Stromal cell of bone marrow (primary cell): ENCODE measurements around the gene ALG5.
A peak's percentile ranks its signal among the peaks of the same experiment; 100 is the strongest.

Source experiments
- DNase-seq: peaks from one replicate; pipeline ENCODE4 v3.0.0-alpha.2; 2012; ENCODE audit warnings: low read depth

Gene ALG5

GRCh38 chr13:36979361-36980050 lies 19.6 kb downstream of the ALG5 start:
- DNase-seq: no peak

DNA sequence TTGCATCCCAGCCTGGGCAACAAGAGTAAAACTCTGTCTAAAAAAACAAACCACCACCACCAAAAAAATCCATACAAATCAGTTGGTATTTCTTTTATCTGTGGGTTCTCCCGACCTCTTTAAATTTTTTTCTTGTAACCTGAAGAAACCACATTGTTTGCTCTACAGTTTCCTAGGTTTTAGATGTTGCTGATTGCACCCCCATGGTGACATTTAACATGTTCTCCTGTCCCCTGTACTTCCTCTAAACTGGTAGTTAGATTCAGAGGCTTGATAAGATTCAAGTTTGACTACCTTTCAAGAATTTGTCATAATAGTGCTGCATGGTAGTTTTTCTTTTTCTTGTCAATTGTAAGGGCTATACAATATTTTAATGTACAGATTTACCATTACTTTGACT lies 24.0 kb downstream of the ALG5 start:
- DNase-seq: no peak

DNA sequence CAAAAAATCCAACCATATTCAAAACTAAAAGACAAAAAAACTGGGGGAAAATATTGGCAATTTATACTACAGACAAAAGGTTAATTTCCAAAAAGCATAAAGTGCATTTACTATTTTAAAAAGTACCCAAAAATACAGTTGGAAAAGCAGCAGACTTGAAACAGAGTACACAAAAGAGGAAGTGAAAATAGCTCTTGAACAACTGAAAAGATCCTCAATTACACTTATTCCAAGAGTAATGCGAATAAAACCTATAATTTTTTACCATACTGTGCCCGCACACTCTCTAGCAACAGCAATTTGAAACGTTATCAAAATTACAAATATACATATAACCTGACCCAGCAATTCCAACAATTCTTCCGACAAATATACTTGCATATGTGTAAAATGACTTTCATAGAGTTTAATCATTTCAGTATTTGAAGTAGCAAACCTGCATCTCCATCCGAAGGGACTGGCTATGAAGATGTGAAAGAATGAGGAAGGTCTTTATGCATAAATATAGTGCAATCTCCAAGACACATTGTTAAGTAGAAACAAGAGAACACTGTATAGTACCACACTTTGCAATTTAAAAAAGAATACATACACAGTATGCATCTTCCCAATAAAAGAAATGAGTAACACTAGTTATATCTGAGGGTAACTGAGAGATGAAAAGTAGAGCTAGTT lies 25.4 kb downstream of the ALG5 start:
- no peak for DNase-seq

DNA sequence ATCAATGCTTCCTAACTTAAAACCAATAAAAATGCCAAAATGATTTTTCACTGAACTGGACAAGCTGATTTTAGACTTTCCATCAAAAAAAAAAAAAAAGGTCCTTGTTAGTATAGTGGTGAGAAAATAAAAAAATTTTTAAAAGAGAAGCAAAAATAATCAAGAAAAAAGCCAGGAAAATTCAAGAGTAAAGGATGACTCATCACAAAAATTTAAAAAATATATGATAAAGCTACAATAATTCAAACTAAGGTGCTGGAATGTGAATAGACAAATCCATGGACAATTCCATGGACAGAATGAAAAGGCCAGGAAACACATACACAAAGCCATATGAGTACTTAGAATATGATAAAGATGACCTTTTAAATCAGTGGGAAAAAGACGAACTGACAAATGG lies 26.1 kb downstream of the ALG5 start:
- no peak for DNase-seq

- no peak for DNase-seq
Observed at GRCh38 chr13:36966404-36966803, 32.7 kb downstream of the ALG5 start.

DNA sequence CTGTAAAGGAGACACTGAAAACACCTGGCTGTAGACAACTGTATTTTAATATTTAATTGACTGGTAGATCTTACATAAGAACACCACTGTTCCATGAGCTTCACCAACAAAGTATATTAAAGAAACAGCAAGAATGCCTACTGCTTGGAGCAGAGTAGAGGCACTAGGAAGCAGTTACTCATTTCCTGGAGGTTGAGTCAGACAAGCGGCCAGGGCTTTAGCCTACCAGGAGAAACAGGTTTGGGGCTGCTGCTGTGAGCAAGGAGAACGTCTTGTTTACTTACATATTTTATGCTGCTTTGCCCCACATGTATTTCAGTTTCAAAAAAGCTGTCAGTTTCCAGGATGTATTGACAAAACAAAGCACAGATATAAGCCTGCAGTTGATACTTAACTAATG lies 33.4 kb downstream of the ALG5 start:
- DNase-seq: peak; percentile 69

GRCh38 chr13:36959456-36960116 lies 39.6 kb downstream of the ALG5 start:
- peak; percentile 54 for DNase-seq

DNA sequence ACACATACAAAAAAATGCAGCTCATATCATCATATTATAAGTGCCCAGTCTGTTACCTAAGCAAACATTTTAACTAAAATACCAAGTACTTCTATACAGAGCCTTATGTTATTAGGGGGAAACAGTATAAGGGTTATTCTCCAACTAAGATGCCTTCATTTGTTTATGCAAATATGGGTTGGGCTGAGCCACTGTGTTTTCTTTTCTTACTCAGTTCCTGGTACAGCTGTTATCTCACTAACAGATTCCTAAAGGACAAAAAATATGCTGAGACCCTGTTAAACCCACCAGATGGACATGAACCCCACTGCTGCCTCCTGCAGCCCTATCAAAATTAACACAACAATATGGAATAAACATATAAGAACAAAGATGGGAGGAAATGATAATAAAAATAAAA lies 44.6 kb downstream of the ALG5 start:
- DNase-seq: no peak

GRCh38 chr13:36950920-36951319 lies 48.2 kb downstream of the ALG5 start:
- no peak for DNase-seq

DNA sequence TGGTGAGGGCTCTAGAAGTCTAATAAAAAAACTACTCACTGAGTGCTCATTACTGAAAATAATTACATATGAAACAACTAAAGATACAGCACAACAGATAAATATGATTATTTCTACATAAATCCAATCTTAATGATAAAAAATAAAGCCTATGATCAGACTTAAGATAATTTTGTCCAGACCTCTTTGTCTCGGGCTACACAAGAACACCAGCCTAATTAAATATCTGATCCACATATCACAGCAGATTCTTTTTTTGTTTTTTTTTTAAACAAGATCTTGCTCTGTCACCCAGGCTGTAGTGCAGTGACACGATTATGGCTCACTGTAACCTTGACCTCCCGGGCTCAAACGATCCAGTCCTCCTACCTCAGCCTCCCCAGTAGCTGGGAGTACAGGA lies 48.8 kb downstream of the ALG5 start:
- no peak for DNase-seq

DNA sequence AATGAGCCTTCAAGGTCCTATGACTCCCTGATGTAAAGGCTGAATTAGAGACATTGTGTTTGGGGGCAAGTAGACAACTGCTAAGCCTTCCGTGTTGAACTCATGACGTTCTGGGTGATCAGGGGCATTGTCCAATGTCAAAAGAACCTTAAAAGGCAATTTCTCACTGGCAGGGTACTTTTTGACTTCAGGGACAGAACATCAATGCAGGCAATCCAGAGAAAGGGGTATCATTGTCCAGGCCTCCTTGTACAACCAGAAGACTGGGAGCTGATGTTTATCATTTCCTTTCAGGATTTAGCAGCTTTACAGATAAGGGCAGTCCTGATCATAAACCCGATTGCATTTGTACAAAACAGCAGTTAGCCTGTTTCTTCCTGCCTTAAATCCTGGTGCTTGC lies 54.1 kb downstream of the ALG5 start:
- DNase-seq: no peak

GRCh38 chr13:36925603-36926002 lies 73.5 kb downstream of the ALG5 start:
- no peak for DNase-seq

DNA sequence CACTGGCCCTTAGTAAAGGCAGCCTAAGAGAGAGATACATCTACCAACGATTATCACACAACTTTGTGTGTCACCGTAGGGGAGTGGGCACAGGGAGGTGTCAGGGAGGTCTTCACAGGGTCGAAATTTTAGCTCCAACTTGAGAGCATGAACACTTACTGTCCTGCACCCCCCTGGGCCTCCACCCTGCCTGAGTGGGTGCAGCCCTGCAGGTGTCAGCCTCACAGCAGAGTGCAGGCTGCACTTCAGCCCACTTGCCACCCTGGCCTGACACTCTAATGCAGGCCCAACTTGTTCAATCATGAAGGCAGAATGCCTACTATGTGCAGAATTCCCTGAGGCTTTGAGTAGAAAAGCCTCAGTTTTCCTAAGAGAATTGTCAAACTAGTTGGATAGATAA lies 75.1 kb downstream of the ALG5 start:
- no peak for DNase-seq

- DNase-seq: no peak
Observed at GRCh38 chr13:36921631-36922301, 77.4 kb downstream of the ALG5 start.

DNA sequence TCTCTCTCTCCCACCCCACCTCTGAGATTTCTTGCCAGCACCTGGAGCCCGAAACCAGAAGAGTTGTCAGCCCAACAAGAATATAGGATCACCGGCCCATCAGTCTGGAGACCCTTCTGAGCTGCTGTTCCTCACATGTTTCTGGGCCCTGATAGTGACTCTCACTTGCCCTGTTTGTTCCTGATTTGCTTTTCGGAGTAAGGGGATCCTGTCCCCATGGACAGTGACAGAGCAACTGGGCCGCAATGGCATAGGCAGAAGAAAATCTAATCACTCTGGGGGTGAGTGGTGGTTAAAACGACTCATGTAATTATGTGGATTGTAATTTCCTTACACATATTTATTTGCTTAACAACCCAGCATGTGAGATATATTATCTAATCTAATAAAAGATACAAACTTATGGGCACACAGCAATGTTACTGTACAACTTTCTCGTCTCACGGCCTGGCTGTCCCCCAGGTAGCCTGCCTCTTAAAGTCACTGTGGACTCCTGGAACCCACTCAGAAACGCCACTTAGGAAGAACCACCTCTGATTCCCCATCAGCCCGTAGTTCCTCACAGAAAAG lies 78.4 kb downstream of the ALG5 start:
- DNase-seq: no peak

DNA sequence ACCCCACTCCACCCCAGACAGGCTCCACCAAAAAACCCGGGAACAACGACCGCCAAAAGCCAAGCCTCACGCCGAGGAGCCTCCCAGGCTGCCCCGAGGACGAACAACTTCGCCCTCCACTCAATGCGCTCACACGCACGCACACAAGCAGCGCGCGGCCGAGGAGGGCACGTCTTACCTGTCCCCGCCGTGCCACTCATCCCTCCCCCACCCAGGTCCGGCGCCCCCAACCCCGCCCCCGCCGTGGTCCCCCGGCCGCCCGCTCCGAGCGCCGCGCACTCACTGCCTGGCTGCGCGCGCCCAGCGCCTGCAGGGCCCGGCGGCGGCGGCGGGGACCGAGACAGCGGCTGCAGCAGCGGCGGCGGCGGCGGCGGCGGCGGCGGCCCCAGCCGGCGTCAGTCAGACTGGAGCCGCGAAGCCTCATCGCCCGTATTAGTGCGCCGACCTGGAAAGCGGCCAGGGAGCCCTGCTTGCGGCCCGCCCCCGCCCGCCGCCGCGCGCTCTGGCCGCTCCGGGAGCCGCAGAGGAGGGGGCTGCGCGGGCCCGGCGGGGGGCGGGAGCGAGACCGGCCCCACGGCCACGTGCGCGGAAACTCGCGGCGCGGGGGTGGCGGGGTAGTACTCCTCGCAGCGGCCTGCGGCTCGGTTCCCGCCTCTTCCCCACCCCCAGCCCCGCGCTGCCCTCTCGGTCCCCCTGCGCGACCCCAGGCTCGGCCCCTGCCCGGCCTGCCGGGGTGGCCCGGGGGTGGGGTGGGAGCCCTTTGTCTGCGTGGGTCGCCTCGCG lies 79.1 kb downstream of the ALG5 start, which contains the start of gene SMAD9:
Gene SMAD9 (minus strand): TSS at position 406 of the 783 bp plus-strand sequence. CDS start 40,549 bp downstream, outside the sequence.
- peak; percentile 41 for DNase-seq

GRCh38 chr13:36919171-36919832 lies 79.8 kb downstream of the ALG5 start:
- DNase-seq: peak; percentile 9

GRCh38 chr13:36918246-36919131 lies 80.7 kb downstream of the ALG5 start:
- peak; percentile 7 for DNase-seq

- DNase-seq: no peak
Observed at GRCh38 chr13:36917311-36917710, 81.8 kb downstream of the ALG5 start.
